Retinal pigment epithelial cell (primary cell): ENCODE data around the gene CEP97.
"Not testable (repeated sequence)": the region's sequence is repeated elsewhere in the genome, so short reads cannot be mapped to it uniquely, and the experiment has no call there.

Experiments used
- DNase-seq: peaks from one replicate; pipeline ENCODE4 v3.0.0-alpha.2; 2010; ENCODE audit warnings: low read depth
- H3K4me3 ChIP-seq: 2 replicates; pipeline ENCODE4 v1.5.1; 2011; ENCODE audit warnings: mild to moderate bottlenecking, low read length, control low read depth, moderate library complexity
- CTCF ChIP-seq: conservative IDR thresholded peaks from 2 replicates; pipeline ENCODE4 v1.5.1; 2011; ENCODE audit warnings: low read depth, low read length, control low read depth, inconsistent platforms

Gene CEP97

GRCh38 chr3:101762041-101762646, 37.7 kb downstream of the CEP97 start:
- DNase-seq: no peak
- TF ChIP-seq CTCF: no peak
- H3K4me3 ChIP-seq: no peak overlapping the region

GRCh38 chr3:101777745-101778281, 53.4 kb downstream of the CEP97 start:
- DNase-seq, H3K4me3 ChIP-seq: not testable (repeated sequence)

GRCh38 chr3:101778385-101779046, 54.1 kb downstream of the CEP97 start:
- H3K4me3 ChIP-seq: peak overlapping the region; percentile 83
- DNase-seq: no peak
- no peak for TF ChIP-seq CTCF

GRCh38 chr3:101779047-101779821, 54.8 kb downstream of the CEP97 start, which contains the start of gene NXPE3:
TSS of gene NXPE3 (plus strand) at chr3:101779211. CDS start at chr3:101785597, 6,386 bp downstream.
- peak; percentile 27 for DNase-seq
- peak within 1 kb of the TSS; percentile 83 for H3K4me3 ChIP-seq
- TF ChIP-seq CTCF: no peak

GRCh38 chr3:101779822-101780381, 55.5 kb downstream of the CEP97 start:
- H3K4me3 ChIP-seq: peak overlapping the region; percentile 83
- no peak for DNase-seq
- TF ChIP-seq CTCF: no peak

- H3K4me3 ChIP-seq: peak overlapping the region; percentile 83
- no peak for TF ChIP-seq CTCF
- peak; percentile 22 for DNase-seq
Observed at GRCh38 chr3:101780661-101781060, 56.2 kb downstream of the CEP97 start.

GRCh38 chr3:101781166-101781565, 56.8 kb downstream of the CEP97 start:
- DNase-seq: no peak
- no peak overlapping the region for H3K4me3 ChIP-seq

More at GRCh38 chr3:101781166-101781565, 56.8 kb downstream of the CEP97 start:
- TF ChIP-seq CTCF: no peak
